Left lung (tissue), 10 donors: ENCODE measurements around the gene C1QTNF12. TPM values are rescaled to one million over a fixed set of nuclear protein-coding genes. Genes with fewer than 3 reads are reported as not detected.

Source experiments
- ATAC-seq: fragments of 200-7000 bp; cut with Tn5 transposase; one replicate; pipeline ENCODE4 v1.9.1; 2020; ENCODE audit warnings: moderate library complexity
- DNase-seq, 4 donors: peaks; one replicate each; pipeline ENCODE4 v3.0.0-alpha.2; 2013 to 2020
- H3K27ac ChIP-seq, 2 donors: fragments of 200-600 bp; sonication (generic) in 1 of 2; one replicate each; pipeline versions ENCODE4 v1.5.0 to v1.8.0; 2020 to 2021
- H3K27me3 ChIP-seq, 2 donors: fragments of 200-600 bp; sonication (generic) in 1 of 2; one replicate each; pipeline versions ENCODE4 v1.5.0 to v1.8.0; 2020 to 2021
- H3K36me3 ChIP-seq, 2 donors: fragments of 200-600 bp; sonication (generic) in 1 of 2; one replicate each; pipeline versions ENCODE4 v1.5.0 to v1.8.0; 2020 to 2021
- H3K4me1 ChIP-seq, 2 donors: fragments of 200-600 bp; one replicate each; pipeline ENCODE4 v1.8.0; 2021
- H3K4me3 ChIP-seq, 2 donors: fragments of 200-600 bp; sonication (generic) in 1 of 2; one replicate each; pipeline versions ENCODE4 v1.5.0 to v1.8.0; 2020 to 2021; ENCODE audit warnings: mild to moderate bottlenecking in 1 of 2
- H3K9me3 ChIP-seq, 2 donors: fragments of 200-600 bp; sonication (generic) in 1 of 2; one replicate each; pipeline versions ENCODE4 v1.5.0 to v1.8.0; 2020 to 2021
- intact Hi-C, 2 donors: fragments of 100-400 bp; cut with DNase I; formaldehyde crosslinking; loops; one replicate each; pipeline versions ENCODE4 v1.11.2 to v1.14.2; 2022
- polyA plus RNA-seq, 6 donors: library from polyadenylated mRNA; unstranded; fragments of 120-200 nt; gene quantifications; one replicate each; pipeline ENCODE4 v1.2.1, GENCODE V29; 2013; ENCODE audit not compliant: insufficient read length in 6 of 6
- total RNA-seq, 2 donors: library from RNA; stranded (reverse); fragmentation: NEBNext Ultra II Directional; extraction: Animal tissue kit (Norgen Biotek cat#: 25700); gene quantifications; one replicate each; pipeline ENCODE4 v1.2.1, GENCODE V29; 2021
- TF ChIP-seq, protein P1 (sequence below), 2 donors: fragments of 200-600 bp; sonication (generic) in 1 of 2; IDR thresholded peaks; one replicate each; pipeline versions ENCODE4 v1.5.0 to v1.8.0; 2021; ENCODE audit warnings: antibody characterized with exemption in 2 of 2
- donor health status: DM: no; HTN: yes; CAD: no.
- donor health status: DM: no; HTN: no; CAD: no.

The C1QTNF12 gene
- total and polyA plus RNA-seq, 8 donors: 0.52 to 2.2 (median 0.94) TPM

DNA sequence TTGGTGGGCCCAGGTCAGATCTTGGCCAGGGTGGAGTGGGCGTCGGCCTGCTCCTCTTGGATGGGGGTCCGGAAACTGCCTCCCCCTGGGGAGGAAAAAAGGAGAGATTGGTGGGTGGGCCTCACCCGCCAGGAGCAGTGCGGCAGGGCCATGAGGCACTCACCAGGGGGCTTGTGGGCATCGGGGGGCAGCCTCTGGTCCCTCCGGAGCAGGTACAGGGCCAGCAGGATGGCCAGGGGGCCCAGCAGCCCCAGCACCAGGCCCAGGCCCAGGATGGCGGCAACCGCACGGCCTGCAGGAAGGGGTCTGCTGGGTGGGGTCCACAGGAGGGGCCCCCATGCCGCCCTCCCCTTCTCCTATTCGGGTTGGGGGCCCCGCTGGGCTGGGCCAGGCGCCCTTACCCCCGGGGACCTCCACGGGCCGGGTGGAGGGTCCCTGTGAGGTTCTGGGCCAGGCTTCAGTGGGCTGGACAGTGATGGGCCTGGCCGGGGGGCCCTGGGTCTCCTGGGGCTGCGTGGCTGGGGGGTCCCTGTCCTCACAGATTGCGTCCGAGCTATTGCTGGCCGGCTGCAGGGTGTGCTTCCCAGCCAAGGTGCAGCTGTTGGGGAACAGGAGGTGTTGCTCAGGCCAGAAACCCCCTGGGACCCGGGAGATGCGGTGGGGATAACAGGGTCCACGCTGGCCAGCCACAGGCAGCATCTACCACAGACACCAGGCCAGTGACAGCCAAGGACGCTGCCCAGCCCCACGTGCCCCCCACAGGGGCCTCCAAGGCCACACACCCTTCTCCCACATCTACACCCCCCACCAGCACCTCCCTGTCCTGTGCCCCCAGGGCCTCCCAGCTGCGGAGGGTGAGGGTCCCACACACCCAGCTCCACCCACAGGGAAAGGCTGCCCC, 34.7 kb downstream of the C1QTNF12 start:
- Histone ChIP-seq H3K9me3 (no peaks in the 10 kb centered on the region), H3K27ac (no peak overlapping the region), H3K27me3 (peaks cover 5 to 55% of the 10 kb centered on the region in 2 donors), H3K4me1 (peaks cover 4 to 65% of the 10 kb centered on the region in 2 donors), H3K36me3 (peaks cover 0 to 17% of the 10 kb centered on the region in 2 donors), H3K4me3 (no peak overlapping the region)
- TF ChIP-seq, protein P1, sequence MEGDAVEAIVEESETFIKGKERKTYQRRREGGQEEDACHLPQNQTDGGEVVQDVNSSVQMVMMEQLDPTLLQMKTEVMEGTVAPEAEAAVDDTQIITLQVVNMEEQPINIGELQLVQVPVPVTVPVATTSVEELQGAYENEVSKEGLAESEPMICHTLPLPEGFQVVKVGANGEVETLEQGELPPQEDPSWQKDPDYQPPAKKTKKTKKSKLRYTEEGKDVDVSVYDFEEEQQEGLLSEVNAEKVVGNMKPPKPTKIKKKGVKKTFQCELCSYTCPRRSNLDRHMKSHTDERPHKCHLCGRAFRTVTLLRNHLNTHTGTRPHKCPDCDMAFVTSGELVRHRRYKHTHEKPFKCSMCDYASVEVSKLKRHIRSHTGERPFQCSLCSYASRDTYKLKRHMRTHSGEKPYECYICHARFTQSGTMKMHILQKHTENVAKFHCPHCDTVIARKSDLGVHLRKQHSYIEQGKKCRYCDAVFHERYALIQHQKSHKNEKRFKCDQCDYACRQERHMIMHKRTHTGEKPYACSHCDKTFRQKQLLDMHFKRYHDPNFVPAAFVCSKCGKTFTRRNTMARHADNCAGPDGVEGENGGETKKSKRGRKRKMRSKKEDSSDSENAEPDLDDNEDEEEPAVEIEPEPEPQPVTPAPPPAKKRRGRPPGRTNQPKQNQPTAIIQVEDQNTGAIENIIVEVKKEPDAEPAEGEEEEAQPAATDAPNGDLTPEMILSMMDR (IDR thresholded peaks at IDR 0.05): no peak
- DNase-seq (peak in 1 of 4 donors; percentile 68), ATAC-seq (no peak)
- intact Hi-C loops: no loop called here

DNA sequence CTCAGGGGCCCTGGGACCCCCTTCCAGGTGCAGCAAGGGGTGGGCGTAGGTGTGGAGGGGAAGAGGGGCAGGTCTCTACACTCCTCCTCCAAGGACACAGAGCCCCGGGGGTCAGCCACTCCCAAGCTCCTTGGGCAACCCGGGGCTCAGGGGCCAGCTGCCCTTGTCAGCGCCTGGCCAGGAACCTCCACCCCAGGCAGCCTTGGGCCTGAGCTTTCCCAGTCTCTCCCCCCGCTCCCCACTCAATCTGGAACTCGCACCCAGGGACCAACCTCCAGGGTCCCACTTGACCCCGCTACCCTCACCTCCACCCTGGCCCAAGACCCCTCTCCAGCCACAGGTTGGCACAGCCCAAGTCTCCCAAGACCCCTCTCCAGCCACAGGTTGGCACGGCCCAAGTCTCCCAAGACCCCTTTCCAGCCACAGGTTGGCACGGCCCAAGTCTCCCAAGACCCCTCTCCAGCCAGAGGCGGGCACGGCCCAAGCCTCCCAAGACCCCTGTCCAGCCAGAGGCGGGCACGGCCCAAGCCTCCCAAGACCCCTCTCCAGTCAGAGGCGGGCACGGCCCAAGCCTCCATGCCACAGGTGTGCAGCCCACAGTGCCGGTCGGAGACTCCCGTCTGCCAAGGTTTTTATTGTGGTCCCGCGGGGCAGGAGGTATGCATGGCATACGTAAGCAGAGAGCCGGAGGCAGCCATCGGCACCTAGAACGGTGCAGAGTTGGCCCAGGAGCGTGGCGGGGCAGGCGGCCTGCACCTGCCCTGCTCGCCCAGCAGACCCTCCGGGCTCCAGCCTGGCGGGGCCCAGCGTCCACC, 35.6 kb downstream of the C1QTNF12 start:
- H3K36me3 ChIP-seq: peaks cover 0 to 8% of the 10 kb centered on the region in 2 donors
- no peaks in the 10 kb centered on the region for H3K9me3 ChIP-seq
- intact Hi-C loops: no loop called here
- no peak overlapping the region for H3K27ac ChIP-seq
- peak in 1 of 4 donors; percentile 73 for DNase-seq
- TF ChIP-seq, protein P1 (IDR thresholded peaks at IDR 0.05): no peak
- no peak overlapping the region for H3K4me3 ChIP-seq
- peaks cover 14 to 64% of the 10 kb centered on the region in 2 donors for H3K27me3 ChIP-seq
- peaks cover 7 to 72% of the 10 kb centered on the region in 2 donors for H3K4me1 ChIP-seq
- ATAC-seq: no peak

DNA sequence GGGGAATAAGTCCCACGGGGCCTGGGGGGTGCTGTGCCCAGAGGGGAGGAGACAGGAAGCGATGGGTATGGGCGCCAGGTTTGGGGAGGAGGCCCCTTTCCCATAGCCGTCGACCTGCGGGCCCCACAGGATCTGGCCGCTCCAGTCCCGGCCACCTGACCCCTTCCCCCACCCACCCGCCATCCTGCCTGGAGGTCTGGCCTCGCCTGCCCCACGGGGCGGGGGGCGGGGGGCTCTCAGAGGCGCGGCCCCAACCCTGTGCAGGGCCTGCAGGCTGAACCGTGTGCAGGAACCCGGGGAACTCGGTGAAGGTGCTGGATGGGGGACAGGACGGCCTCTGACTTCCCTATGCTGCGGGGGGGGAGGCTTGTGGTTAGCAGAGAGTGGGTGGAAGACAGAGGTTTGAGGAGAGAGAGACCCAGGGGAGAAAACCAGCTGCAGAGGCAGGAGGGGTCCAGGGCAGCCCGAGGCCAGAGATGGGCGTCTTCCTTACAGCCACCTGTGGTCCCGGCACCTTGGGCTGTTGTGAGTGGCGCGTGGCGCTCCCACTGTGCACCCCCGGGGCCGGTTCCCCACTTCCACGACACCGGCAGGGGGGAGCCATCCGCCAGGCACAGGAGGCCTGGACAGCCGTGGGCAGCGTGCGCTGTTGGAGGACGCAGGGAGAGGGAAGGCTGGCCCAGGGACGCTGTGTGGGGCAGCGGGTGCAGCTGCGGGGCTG, 37.6 kb downstream of the C1QTNF12 start:
- Histone ChIP-seq H3K27me3 (peaks cover 18 to 77% of the 10 kb centered on the region in 2 donors), H3K4me1 (peaks cover 7 to 53% of the 10 kb centered on the region in 2 donors), H3K4me3 (no peak overlapping the region), H3K9me3 (no peaks in the 10 kb centered on the region), H3K36me3 (no peaks in the 10 kb centered on the region), H3K27ac (no peak overlapping the region)
- TF ChIP-seq, protein P1 (IDR thresholded peaks at IDR 0.05): no peak
- DNase-seq: peak in 1 of 4 donors; percentile 75
- no peak for ATAC-seq
- intact Hi-C loops: no loop called here

DNA sequence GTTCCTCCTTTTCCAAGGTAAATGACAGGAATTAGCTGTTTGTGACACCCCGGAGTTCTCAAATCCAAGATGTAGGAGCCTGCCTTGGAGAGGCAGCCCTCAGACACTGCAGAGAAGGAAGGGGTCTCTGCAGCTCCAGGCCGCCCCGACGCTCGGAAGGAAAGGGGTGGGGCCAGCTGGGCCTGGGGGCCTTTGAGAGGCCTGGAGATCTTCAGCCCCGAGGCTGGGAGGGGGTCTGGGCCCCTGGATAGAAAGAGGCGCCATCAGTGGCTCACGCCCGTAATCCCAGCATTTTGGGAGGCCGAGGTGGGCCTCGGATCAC, 39.0 kb downstream of the C1QTNF12 start:
- H3K9me3 ChIP-seq: no peaks in the 10 kb centered on the region
- ATAC-seq: no peak
- peaks cover 18 to 76% of the 10 kb centered on the region in 2 donors for H3K27me3 ChIP-seq
- TF ChIP-seq, protein P1 (IDR thresholded peaks at IDR 0.05): no peak
- no peak overlapping the region for H3K4me3 ChIP-seq
- no peaks in the 10 kb centered on the region for H3K36me3 ChIP-seq
- H3K27ac ChIP-seq: no peak overlapping the region
- DNase-seq: peak in 1 of 4 donors; percentile 53
- H3K4me1 ChIP-seq: peaks cover 7 to 40% of the 10 kb centered on the region in 2 donors
- intact Hi-C loops: no loop called here
